ENCODE measurements around the gene TFDP1. TPM values are rescaled to one million over a fixed set of nuclear protein-coding genes. Genes with fewer than 3 reads are reported as not detected.
A peak's percentile ranks its signal among the peaks of the same experiment; 100 is the strongest.

The TFDP1 gene
- total RNA-seq, 1 experiment from 2014 or later, result 140 TPM

DNA sequence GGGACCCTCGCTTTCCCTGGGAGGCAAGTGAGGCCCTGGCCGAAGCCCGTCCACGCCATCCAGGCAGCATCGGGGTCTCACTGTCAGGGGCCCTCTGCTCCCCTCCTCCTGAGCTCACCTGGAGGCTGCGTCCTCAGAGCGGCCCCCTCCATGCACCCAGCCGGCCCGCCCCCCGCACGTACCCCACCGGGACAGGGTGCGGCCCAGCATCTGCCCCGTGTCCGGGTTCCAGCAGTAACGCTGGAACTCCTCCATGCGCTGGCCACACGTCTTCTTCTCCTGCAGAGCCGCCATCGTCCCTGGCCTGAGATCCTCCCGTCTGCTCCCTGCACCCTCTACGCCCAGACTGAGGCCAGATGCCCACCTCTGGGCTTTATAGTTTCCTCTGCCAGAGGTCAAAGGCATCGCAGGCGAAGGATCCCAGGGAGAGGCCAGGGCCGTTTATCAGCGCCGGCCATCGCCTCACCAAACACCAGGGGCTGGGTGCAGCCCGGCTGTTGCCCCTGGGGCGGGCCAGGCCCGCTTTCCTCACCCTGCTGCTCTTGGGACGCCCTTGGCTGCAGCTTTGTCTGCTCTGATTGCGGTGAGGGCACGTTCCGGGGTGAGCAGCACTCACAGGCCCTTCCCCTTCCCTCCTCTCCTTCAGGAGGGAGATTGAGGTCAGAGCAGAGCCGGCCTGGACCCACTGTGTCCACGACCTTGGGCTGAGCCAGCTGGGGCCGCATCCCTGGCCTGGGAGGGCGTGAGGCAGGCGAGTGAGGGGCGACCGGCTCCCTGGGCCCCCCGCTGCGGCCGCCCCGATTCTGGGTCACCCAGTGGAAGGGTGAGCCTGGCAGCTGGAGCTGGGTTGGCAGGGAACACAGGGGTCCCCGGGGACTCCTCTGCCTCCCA lies 73.5 kb downstream of the TFDP1 start, which contains the start of gene ATP4B:
TSS of gene ATP4B (minus strand) at position 348 of the 891 bp plus-strand sequence. CDS start at position 294, 54 bp downstream.
- POLR2A ChIA-PET, result no interaction called here
- Mint-ChIP-seq H3K27ac (ENCODE audit: unreplicated experiment) (no peak within 1 kb of the TSS), H3K4me1 (ENCODE audit: low read depth, unreplicated experiment) (no peaks in the 10 kb centered on the region), H3K27me3 (ENCODE audit: insufficient read depth, unreplicated experiment) (no peaks in the 10 kb centered on the region), H3K4me3 (ENCODE audit: unreplicated experiment) (no peak within 1 kb of the TSS), H3K9me3 (ENCODE audit: unreplicated experiment) (peaks cover 17% of the 10 kb centered on the region), H3K36me3 (ENCODE audit: insufficient read depth, unreplicated experiment) (no peaks in the 10 kb centered on the region)
- Histone ChIP-seq H3K27me3 (replicated peaks; ENCODE audit: control insufficient read depth, insufficient read depth, low read length) (no peaks in the 10 kb centered on the region), H3K4me3 (ENCODE audit: low read depth, low read length) (no peak within 1 kb of the TSS), H3K9me3 (peaks cover 10% of the 10 kb centered on the region; the same call in 1 of the 2 replicates), H3K4me1 (no peaks in the 10 kb centered on the region), H3K36me3 (ENCODE audit: control insufficient read depth, insufficient read depth, low read length) (no peaks in the 10 kb centered on the region)
- peak in 1 of 2 experiments; percentile 30 for DNase-seq
- TF ChIP-seq, protein P1, sequence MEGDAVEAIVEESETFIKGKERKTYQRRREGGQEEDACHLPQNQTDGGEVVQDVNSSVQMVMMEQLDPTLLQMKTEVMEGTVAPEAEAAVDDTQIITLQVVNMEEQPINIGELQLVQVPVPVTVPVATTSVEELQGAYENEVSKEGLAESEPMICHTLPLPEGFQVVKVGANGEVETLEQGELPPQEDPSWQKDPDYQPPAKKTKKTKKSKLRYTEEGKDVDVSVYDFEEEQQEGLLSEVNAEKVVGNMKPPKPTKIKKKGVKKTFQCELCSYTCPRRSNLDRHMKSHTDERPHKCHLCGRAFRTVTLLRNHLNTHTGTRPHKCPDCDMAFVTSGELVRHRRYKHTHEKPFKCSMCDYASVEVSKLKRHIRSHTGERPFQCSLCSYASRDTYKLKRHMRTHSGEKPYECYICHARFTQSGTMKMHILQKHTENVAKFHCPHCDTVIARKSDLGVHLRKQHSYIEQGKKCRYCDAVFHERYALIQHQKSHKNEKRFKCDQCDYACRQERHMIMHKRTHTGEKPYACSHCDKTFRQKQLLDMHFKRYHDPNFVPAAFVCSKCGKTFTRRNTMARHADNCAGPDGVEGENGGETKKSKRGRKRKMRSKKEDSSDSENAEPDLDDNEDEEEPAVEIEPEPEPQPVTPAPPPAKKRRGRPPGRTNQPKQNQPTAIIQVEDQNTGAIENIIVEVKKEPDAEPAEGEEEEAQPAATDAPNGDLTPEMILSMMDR (IDR thresholded peaks at IDR 0.05; ENCODE audit: insufficient read depth in 1 of 2, low read depth in 1 of 2, low read length in 1 of 2, severe bottlenecking in 1 of 2, unreplicated experiment in 1 of 2), result no peak
- BruUV-seq (replicated peaks), result no TSS peak
- CTCF ChIA-PET, result no interaction called here
- intact Hi-C loops (cut with micrococcal nuclease; ENCODE audit: unreplicated experiment), result no loop called here

GRCh38 chr13:113658836-113659235 lies 74.3 kb downstream of the TFDP1 start:
- TF ChIP-seq, protein P1 (IDR thresholded peaks at IDR 0.05; ENCODE audit: insufficient read depth in 1 of 2, low read depth in 1 of 2, low read length in 1 of 2, severe bottlenecking in 1 of 2, unreplicated experiment in 1 of 2), result no peak
- no peaks in the 10 kb centered on the region for H3K36me3 ChIP-seq (ENCODE audit: control insufficient read depth, insufficient read depth, low read length)
- no peak overlapping the region for H3K4me3 Mint-ChIP-seq (ENCODE audit: unreplicated experiment)
- intact Hi-C loops (cut with micrococcal nuclease; ENCODE audit: unreplicated experiment), result no loop called here
- no peak overlapping the region for H3K4me3 ChIP-seq (ENCODE audit: low read depth, low read length)
- peaks cover 10% of the 10 kb centered on the region; the same call in 1 of the 2 replicates for H3K9me3 ChIP-seq
- ChIA-PET POLR2A (no interaction called here), CTCF (no interaction called here)
- no peaks in the 10 kb centered on the region for H3K4me1 Mint-ChIP-seq (ENCODE audit: low read depth, unreplicated experiment)
- no peaks in the 10 kb centered on the region for H3K27me3 ChIP-seq (replicated peaks; ENCODE audit: control insufficient read depth, insufficient read depth, low read length)
- BruUV-seq (replicated peaks), result no TSS peak
- H3K4me1 ChIP-seq, result no peaks in the 10 kb centered on the region
- H3K36me3 Mint-ChIP-seq (ENCODE audit: insufficient read depth, unreplicated experiment), result no peaks in the 10 kb centered on the region
- no peak overlapping the region for H3K27ac Mint-ChIP-seq (ENCODE audit: unreplicated experiment)
- no peaks in the 10 kb centered on the region for H3K27me3 Mint-ChIP-seq (ENCODE audit: insufficient read depth, unreplicated experiment)
- DNase-seq, result peak in 1 of 2 experiments; percentile 29
- peaks cover 17% of the 10 kb centered on the region for H3K9me3 Mint-ChIP-seq (ENCODE audit: unreplicated experiment)

GRCh38 chr13:113659337-113659736 lies 74.8 kb downstream of the TFDP1 start:
- no peak overlapping the region for H3K4me3 Mint-ChIP-seq (ENCODE audit: unreplicated experiment)
- POLR2A ChIA-PET, result no interaction called here
- Histone ChIP-seq H3K27me3 (replicated peaks; ENCODE audit: control insufficient read depth, insufficient read depth, low read length) (no peaks in the 10 kb centered on the region), H3K4me3 (ENCODE audit: low read depth, low read length) (no peak overlapping the region), H3K9me3 (peaks cover 10% of the 10 kb centered on the region; the same call in 1 of the 2 replicates), H3K36me3 (ENCODE audit: control insufficient read depth, insufficient read depth, low read length) (no peaks in the 10 kb centered on the region), H3K4me1 (no peaks in the 10 kb centered on the region)
- DNase-seq, result no peak
- no peaks in the 10 kb centered on the region for H3K27me3 Mint-ChIP-seq (ENCODE audit: insufficient read depth, unreplicated experiment)
- TF ChIP-seq, protein P1 (IDR thresholded peaks at IDR 0.05; ENCODE audit: insufficient read depth in 1 of 2, low read depth in 1 of 2, low read length in 1 of 2, severe bottlenecking in 1 of 2, unreplicated experiment in 1 of 2), result no peak
- intact Hi-C loops (cut with micrococcal nuclease; ENCODE audit: unreplicated experiment), result no loop called here
- peaks cover 17% of the 10 kb centered on the region for H3K9me3 Mint-ChIP-seq (ENCODE audit: unreplicated experiment)
- CTCF ChIA-PET, result no interaction called here
- H3K4me1 Mint-ChIP-seq (ENCODE audit: low read depth, unreplicated experiment), result peaks cover 3% of the 10 kb centered on the region
- no peaks in the 10 kb centered on the region for H3K36me3 Mint-ChIP-seq (ENCODE audit: insufficient read depth, unreplicated experiment)
- no TSS peak for BruUV-seq (replicated peaks)
- H3K27ac Mint-ChIP-seq (ENCODE audit: unreplicated experiment), result no peak overlapping the region

Data from Caco-2 (cell line).